Astrocyte of the cerebellum (primary cell): ENCODE measurements around the gene NRCAM.

Source experiments
- DNase-seq: peaks from one replicate; pipeline ENCODE4 v3.0.0-alpha.2; 2011; ENCODE audit warnings: low read depth
- H3K4me3 ChIP-seq: 2 replicates; pipeline ENCODE4 v1.5.1; 2011; ENCODE audit warnings: mild to moderate bottlenecking, low read depth, low read length, moderate library complexity
- CTCF ChIP-seq: IDR thresholded peaks from 2 replicates; pipeline ENCODE4 v1.5.1; 2012; ENCODE audit warnings: low read length, low read depth, moderate library complexity, mild to moderate bottlenecking; ENCODE audit errors: missing control alignments
- in situ Hi-C: cut with HindIII; loops from 2 replicates; pipeline ENCODE4 v1.10.0; 2017; ENCODE audit warnings: low sequenced_read_pairs

NRCAM gene

GRCh38 chr7:108211382-108212201 is 244.6 kb downstream of the NRCAM start:
- TF ChIP-seq CTCF, result no peak
- in situ Hi-C loops, result no loop called here
- DNase-seq, result peak; percentile 3
- H3K4me3 ChIP-seq, result no peak overlapping the region

- no peak for TF ChIP-seq CTCF
- H3K4me3 ChIP-seq, result no peak overlapping the region
- DNase-seq, result no peak
- in situ Hi-C loops, result no loop called here
These were observed 245.4 kb downstream of the NRCAM start for GRCh38 chr7:108210796-108211195.

GRCh38 chr7:108205311-108205710 is 250.9 kb downstream of the NRCAM start:
- in situ Hi-C loops, result no loop called here
- TF ChIP-seq CTCF, result no peak
- no peak overlapping the region for H3K4me3 ChIP-seq
- DNase-seq, result no peak

GRCh38 chr7:108204281-108204796 is 251.9 kb downstream of the NRCAM start:
- in situ Hi-C loops, result no loop called here
- DNase-seq, result no peak
- no peak for TF ChIP-seq CTCF
- H3K4me3 ChIP-seq, result no peak overlapping the region

- no peak overlapping the region for H3K4me3 ChIP-seq
- in situ Hi-C loops, result no loop called here
- no peak for TF ChIP-seq CTCF
- DNase-seq, result no peak
These were observed 252.7 kb downstream of the NRCAM start for GRCh38 chr7:108203537-108203936.

GRCh38 chr7:108202743-108203142 is 253.5 kb downstream of the NRCAM start:
- no peak overlapping the region for H3K4me3 ChIP-seq
- in situ Hi-C loops, result no loop called here
- no peak for TF ChIP-seq CTCF
- no peak for DNase-seq
